SK-N-SH (cell line): Measurements from ENCODE around the gene P2RY6. TPM values are rescaled to one million over a fixed set of nuclear protein-coding genes. Genes with fewer than 3 reads are reported as not detected.

Source experiments
- CTCF ChIA-PET: fragments of 300-600, 350-600 bp; formaldehyde crosslinking; extraction: SDS; loops from one replicate; lab custom pipeline; 2021; lab: Yijun Ruan, JAX
- POLR2A ChIA-PET: fragments of 350-600 bp; sonication (Branson Sonifier 250); formaldehyde crosslinking; extraction: SDS; loops from one replicate; lab custom pipeline; 2020; ENCODE audit warnings: antibody characterized with exemption, inconsistent platforms; lab: Yijun Ruan, JAX
- DNase-seq: peaks from one replicate; pipeline ENCODE4 v3.0.0; 2012
- H2AFZ ChIP-seq: fragments of 200-600 bp; sonication (generic); 2 replicates; pipeline ENCODE4 v1.8.1; 2016; ENCODE audit warnings: antibody characterized with exemption, mild to moderate bottlenecking, low read depth
- H3F3A ChIP-seq: fragments of 200-600 bp; sonication (generic); replicated peaks from 2 replicates; pipeline ENCODE3; 2016; ENCODE audit warnings: antibody characterized with exemption, mild to moderate bottlenecking; ENCODE audit not compliant: insufficient read depth
- H3K27ac ChIP-seq, 2 experiments: fragments of 200-500 bp in 1 of 2; fragments of 200-600 bp in 1 of 2; sonication (Bioruptor generic) in 1 of 2; sonication (generic), shearing (Covaris generic) in 1 of 2; 2 replicates each; pipeline versions ENCODE4 v1.5.1 to v1.6.1; 2014 to 2016; ENCODE audit warnings: low read depth in 2 of 2, inconsistent platforms in 1 of 2, low read length in 1 of 2, mild to moderate bottlenecking in 1 of 2, mixed read lengths in 1 of 2
- H3K27me3 ChIP-seq: fragments of 200-600 bp; sonication (generic), shearing (Covaris generic); 2 replicates; pipeline ENCODE4 v1.6.1; 2016; ENCODE audit warnings: mixed run types; ENCODE audit not compliant: insufficient read depth
- H3K36me3 ChIP-seq, 2 experiments: fragments of 200-500 bp in 1 of 2; fragments of 200-600 bp in 1 of 2; sonication (Bioruptor generic) in 1 of 2; sonication (generic) in 1 of 2; replicated peaks in 1 of 2; 2 replicates each; pipeline versions ENCODE3 to v1.5.1; 2014 to 2016; ENCODE audit warnings: low read length in 1 of 2, mild to moderate bottlenecking in 1 of 2; ENCODE audit not compliant: insufficient read depth in 2 of 2, control insufficient read depth in 1 of 2
- H3K4me1 ChIP-seq, 2 experiments: fragments of 200-500 bp in 1 of 2; fragments of 200-600 bp in 1 of 2; sonication (Bioruptor generic) in 1 of 2; sonication (generic), shearing (Covaris generic) in 1 of 2; 2 replicates each; pipeline versions ENCODE4 v1.5.1 to v1.6.1; 2014 to 2016; ENCODE audit warnings: low read depth in 1 of 2, low read length in 1 of 2, mixed run types in 1 of 2; ENCODE audit not compliant: insufficient read depth in 2 of 2, control insufficient read depth in 1 of 2
- H3K4me2 ChIP-seq: fragments of 200-600 bp; sonication (generic), shearing (Covaris generic); 2 replicates; pipeline ENCODE4 v1.6.1; 2017; ENCODE audit warnings: mixed run types
- H3K4me3 ChIP-seq, 2 experiments: fragments of 200-500 bp in 1 of 2; fragments of 200-600 bp in 1 of 2; sonication (Bioruptor generic) in 1 of 2; sonication (generic), shearing (Covaris generic) in 1 of 2; 2 replicates each; pipeline versions ENCODE4 v1.5.1 to v1.8.1; 2014 to 2016; ENCODE audit warnings: low read depth in 2 of 2, inconsistent platforms in 1 of 2, low read length in 1 of 2, mild to moderate bottlenecking in 1 of 2, mixed read lengths in 1 of 2, moderate library complexity in 1 of 2
- H3K79me2 ChIP-seq: fragments of 200-600 bp; sonication (generic); 2 replicates; pipeline ENCODE4 v1.8.1; 2017; ENCODE audit warnings: mild to moderate bottlenecking; ENCODE audit not compliant: insufficient read depth
- H3K9ac ChIP-seq: fragments of 200-600 bp; sonication (generic); 2 replicates; pipeline ENCODE4 v1.6.1; 2017; ENCODE audit warnings: mixed run types
- H3K9me2 ChIP-seq: fragments of 200-600 bp; sonication (generic); 2 replicates; pipeline ENCODE4 v1.6.1; 2017; ENCODE audit warnings: mixed run types
- H3K9me3 ChIP-seq: fragments of 200-600 bp; sonication (generic); 2 replicates; pipeline ENCODE4 v1.6.1; 2017; ENCODE audit warnings: mixed run types, mild to moderate bottlenecking, moderate library complexity
- H4K20me1 ChIP-seq: fragments of 200-600 bp; sonication (generic); 2 replicates; pipeline ENCODE4 v1.6.1; 2017; ENCODE audit warnings: mild to moderate bottlenecking, mixed run types; ENCODE audit not compliant: insufficient read depth
- CTCF ChIP-seq: fragments of 200-600 bp; sonication (generic); IDR thresholded peaks from 2 replicates; pipeline ENCODE4 v1.6.1; 2017; ENCODE audit warnings: antibody characterized with exemption, mild to moderate bottlenecking, moderate library complexity
- ELF1 ChIP-seq: IDR thresholded peaks from 2 replicates; pipeline ENCODE4 v1.4.0; 2012
- EP300 ChIP-seq, 2 experiments: IDR thresholded peaks; 2 replicates each; pipeline versions ENCODE4 v1.4.0 to v1.6.1; 2012; ENCODE audit warnings: borderline replicate concordance in 1 of 2, low read depth in 1 of 2, low read length in 1 of 2
- EZH2phosphoT487 ChIP-seq: fragments of 200-600 bp; sonication (generic); IDR thresholded peaks from 2 replicates; pipeline ENCODE4 v1.6.1; 2017; ENCODE audit warnings: low read depth, mixed run types, mild to moderate bottlenecking, antibody characterized with exemption, moderate library complexity, borderline replicate concordance
- FOSL2 ChIP-seq: IDR thresholded peaks from 2 replicates; pipeline ENCODE4 v1.4.0; 2012; ENCODE audit warnings: low read depth, mild to moderate bottlenecking, moderate library complexity, borderline replicate concordance
- FOXJ3 ChIP-seq: sonication (generic); formaldehyde crosslinking; IDR thresholded peaks from 2 replicates; pipeline ENCODE4 v1.5.1; 2020; ENCODE audit warnings: mild to moderate bottlenecking, missing genetic modification reagents
- FOXM1 ChIP-seq: IDR thresholded peaks from 2 replicates; pipeline ENCODE4 v1.4.0; 2012; ENCODE audit warnings: low read depth, mild to moderate bottlenecking
- GABPA ChIP-seq: IDR thresholded peaks from 2 replicates; pipeline ENCODE4 v1.4.0; 2012; ENCODE audit warnings: low read depth, mild to moderate bottlenecking
- JUND ChIP-seq: IDR thresholded peaks from 2 replicates; pipeline ENCODE4 v1.4.0; 2012
- MAX ChIP-seq: IDR thresholded peaks from 2 replicates; pipeline ENCODE4 v1.4.0; 2012; ENCODE audit warnings: low read depth
- MEF2A ChIP-seq: IDR thresholded peaks from 2 replicates; pipeline ENCODE4 v1.4.0; 2012; ENCODE audit warnings: low read depth, borderline replicate concordance
- MXI1 ChIP-seq: IDR thresholded peaks from 2 replicates; pipeline ENCODE4 v1.6.1; 2012; ENCODE audit warnings: mild to moderate bottlenecking, low read depth, low read length, improper control_type of control experiment
- NRF1 ChIP-seq: IDR thresholded peaks from 2 replicates; pipeline ENCODE4 v1.6.1; 2012; ENCODE audit warnings: low read depth, mild to moderate bottlenecking, low read length
- PBX3 ChIP-seq: IDR thresholded peaks from 2 replicates; pipeline ENCODE4; 2012
- RAD21 ChIP-seq: IDR thresholded peaks from 2 replicates; pipeline ENCODE4 v1.6.1; 2012; ENCODE audit warnings: mild to moderate bottlenecking, low read length
- RCOR1 ChIP-seq: fragments of 150-350 bp; IDR thresholded peaks from 2 replicates; pipeline ENCODE4 v1.6.1; 2017; ENCODE audit warnings: antibody characterized with exemption, low read length
- REST ChIP-seq: IDR thresholded peaks from 2 replicates; pipeline ENCODE4 v1.6.1; 2012; ENCODE audit warnings: mild to moderate bottlenecking, low read depth, low read length, moderate library complexity
- RFX5 ChIP-seq: IDR thresholded peaks from 2 replicates; pipeline ENCODE4 v1.6.1; 2012; ENCODE audit warnings: mild to moderate bottlenecking, improper control_type of control experiment, low read length
- SMC3 ChIP-seq: IDR thresholded peaks from 2 replicates; pipeline ENCODE4 v1.6.1; 2012; ENCODE audit warnings: low read depth, low read length, improper control_type of control experiment
- TAF1 ChIP-seq: IDR thresholded peaks from 2 replicates; pipeline ENCODE4 v1.6.1; 2012; ENCODE audit warnings: low read depth, mild to moderate bottlenecking, low read length, moderate library complexity, borderline replicate concordance
- USF1 ChIP-seq: IDR thresholded peaks from 2 replicates; pipeline ENCODE4 v1.4.0; 2012; ENCODE audit warnings: low read depth, borderline replicate concordance
- USF2 ChIP-seq: fragments of 150-350 bp; IDR thresholded peaks from 2 replicates; pipeline ENCODE4 v1.6.1; 2017; ENCODE audit warnings: antibody characterized with exemption, low read length, low read depth, borderline replicate concordance
- WGBS: methylation state at CpG from one replicate; pipeline ENCODE4 v1.1.6; 2017; ENCODE audit warnings: low lambda C conversion rate; 5-methylcytosine and 5-hydroxymethylcytosine counted together
- polyA plus RNA-seq, 3 experiments: library from polyadenylated mRNA; depleted of rRNA; stranded (reverse); fragments of >200 nt; gene quantifications; 2 replicates each; pipeline ENCODE4 v1.2.3, GENCODE V29; 2012

The P2RY6 gene
- polyA plus RNA-seq, 1 of the 3 experiments (the other 2 are of a cell fraction), result 0.15 TPM

- ChIA-PET CTCF (interaction anchor here (0.6 to 15.0 kb wide), 12 partner anchors 13 to 595 kb away, joined by 3 to 179 read pairs (median 4); no protein-coding TSS in a partner anchor), POLR2A (interaction anchor here (0.9 to 1.2 kb wide), 2 partner anchors 11 to 28 kb away, joined by 3 to 6 read pairs; no protein-coding TSS in a partner anchor)
- WGBS, result 65% methylated on average over 8 of the region's 8 CpGs
- TF ChIP-seq ELF1, result no peak
- TF ChIP-seq NRF1, result no peak
- TF ChIP-seq RAD21, result no peak
- TF ChIP-seq SMC3, result no peak
- TF ChIP-seq RFX5, result no peak
- no peak for TF ChIP-seq JUND
- TF ChIP-seq EP300 (IDR thresholded peaks at IDR 0.05; ENCODE audit: borderline replicate concordance in 1 of 2, low read depth in 1 of 2, low read length in 1 of 2), result peak in 1 of 2 experiments; percentile 37; a peak in 1 of 4 replicates
- no peak for TF ChIP-seq PBX3
- TF ChIP-seq MXI1, result peak; percentile 77; the same call in 1 of the 2 replicates
- no peak for TF ChIP-seq MAX
- no peak for TF ChIP-seq MEF2A
- TF ChIP-seq USF2, result no peak
- no peak for TF ChIP-seq FOSL2
- no peak for TF ChIP-seq TAF1
- no peak for TF ChIP-seq REST
- no peak for TF ChIP-seq FOXM1
- TF ChIP-seq USF1, result no peak
- no peak for TF ChIP-seq CTCF
- TF ChIP-seq RCOR1, result peak; percentile 62; the same call in 1 of the 2 replicates
- no peak for TF ChIP-seq FOXJ3 (CRISPR knock-in tag)
- TF ChIP-seq EZH2phosphoT487, result no peak
- no peak for TF ChIP-seq GABPA
Measured at GRCh38 chr11:73273222-73273895, 1.2 kb downstream of the P2RY6 start.

More at GRCh38 chr11:73273222-73273895, 1.2 kb downstream of the P2RY6 start:
- no peaks in the 10 kb centered on the region for H3K79me2 ChIP-seq
- H3K4me1 ChIP-seq, result peaks cover 3 to 62% of the 10 kb centered on the region in 2 experiments; a peak in 2 of 4 replicates
- peak; percentile 57 for DNase-seq
- no peaks in the 10 kb centered on the region for H3F3A ChIP-seq
- H3K9me3 ChIP-seq, result no peaks in the 10 kb centered on the region
- H3K36me3 ChIP-seq, result no peaks in the 10 kb centered on the region
- H3K9me2 ChIP-seq, result no peaks in the 10 kb centered on the region
- H3K27me3 ChIP-seq, result no peaks in the 10 kb centered on the region
- H3K27ac ChIP-seq, result peak overlapping the region in 1 of 2 experiments; percentile 97; a peak in 2 of 4 replicates
- no peak overlapping the region for H2AFZ ChIP-seq
- H3K9ac ChIP-seq, result no peak overlapping the region
- no peak overlapping the region for H3K4me3 ChIP-seq
- H4K20me1 ChIP-seq, result no peaks in the 10 kb centered on the region
- H3K4me2 ChIP-seq, result no peak overlapping the region
